Mesenteric fat pad (tissue), 1 donor: Measurements from ENCODE around the gene HEXIM2. TPM values are rescaled to one million over a fixed set of nuclear protein-coding genes. Genes with fewer than 3 reads are reported as not detected.

Source experiments
- DNase-seq: peaks from one replicate; pipeline ENCODE4 v3.0.0-alpha.2; 2020; ENCODE audit warnings: low spot score
- total RNA-seq: library from RNA; stranded (reverse); fragmentation: NEBNext Ultra II Directional; extraction: Animal tissue kit (Norgen Biotek cat#: 25700); gene quantifications from one replicate; pipeline ENCODE4 v1.2.1, GENCODE V29; 2021
- donor health status: DM: yes; HTN: yes; CAD: no.

HEXIM2 gene
- total RNA-seq, 1 donor from 2014 or later, result 5.1 TPM

GRCh38 chr17:45143767-45144198 lies 17.9 kb upstream of the HEXIM2 start:
- no peak for DNase-seq

GRCh38 chr17:45144199-45145034 lies 17.3 kb upstream of the HEXIM2 start:
- no peak for DNase-seq

GRCh38 chr17:45145035-45145389 lies 16.7 kb upstream of the HEXIM2 start:
- DNase-seq, result no peak

GRCh38 chr17:45146166-45146565 lies 15.5 kb upstream of the HEXIM2 start:
- DNase-seq, result no peak

GRCh38 chr17:45146592-45146889 lies 15.1 kb upstream of the HEXIM2 start:
- DNase-seq, result no peak

- DNase-seq, result no peak
Measured at GRCh38 chr17:45146890-45147580, 14.6 kb upstream of the HEXIM2 start.

- DNase-seq, result no peak
Measured at GRCh38 chr17:45147581-45148182, 14.0 kb upstream of the HEXIM2 start.

- DNase-seq, result peak; percentile 100
Measured at GRCh38 chr17:45148183-45149036, 13.3 kb upstream of the HEXIM2 start, which contains the start of gene HEXIM1. Gene HEXIM1 (plus strand): TSS chr17:45148475. CDS start chr17:45149191, 716 bp downstream.

- DNase-seq, result no peak
Measured at GRCh38 chr17:45149037-45149668, 12.5 kb upstream of the HEXIM2 start.

GRCh38 chr17:45149669-45150664 lies 11.7 kb upstream of the HEXIM2 start:
- no peak for DNase-seq

GRCh38 chr17:45150911-45151809 lies 10.5 kb upstream of the HEXIM2 start:
- no peak for DNase-seq

- no peak for DNase-seq
Measured at GRCh38 chr17:45155029-45155428, 6.6 kb upstream of the HEXIM2 start.

- DNase-seq, result no peak
Measured at GRCh38 chr17:45155483-45155882, 6.2 kb upstream of the HEXIM2 start.

GRCh38 chr17:45156242-45156641 lies 5.4 kb upstream of the HEXIM2 start:
- no peak for DNase-seq

- DNase-seq, result peak; percentile 91
Measured at GRCh38 chr17:45160447-45161287, 1.0 kb upstream of the HEXIM2 start.

- DNase-seq, result no peak
Measured at GRCh38 chr17:45162025-45162687, 481 bp downstream of the HEXIM2 start.

- DNase-seq, result no peak
Measured at GRCh38 chr17:45164734-45165269, 3.1 kb downstream of the HEXIM2 start.
